ENCODE results near the gene KLF3. TPM values are rescaled to one million over a fixed set of nuclear protein-coding genes. Genes with fewer than 3 reads are reported as not detected.

Gene KLF3
- total RNA-seq, 1 donor from 2014 or later, result 38.4 TPM

- peaks cover 13% of the 10 kb centered on the region for H3K9me3 Mint-ChIP-seq
- no peaks in the 10 kb centered on the region for H3K27me3 Mint-ChIP-seq (ENCODE audit: low read depth)
- no peak for DNase-seq (ENCODE audit: low read depth, low spot score)
- H3K27ac Mint-ChIP-seq (ENCODE audit: unreplicated experiment), result no peak overlapping the region
- H3K4me3 Mint-ChIP-seq, result no peak overlapping the region
- H3K4me1 Mint-ChIP-seq, result peaks cover 7% of the 10 kb centered on the region
- TF ChIP-seq CTCF (conservative IDR thresholded peaks at IDR 0.05), result no peak
- H3K36me3 Mint-ChIP-seq (ENCODE audit: low read depth), result peaks cover 3% of the 10 kb centered on the region
These were observed 70.4 kb downstream of the KLF3 start for GRCh38 chr4:38734446-38734845.

- peaks cover 13% of the 10 kb centered on the region for H3K9me3 Mint-ChIP-seq
- H3K36me3 Mint-ChIP-seq (ENCODE audit: low read depth), result peaks cover 3% of the 10 kb centered on the region
- no peak for TF ChIP-seq CTCF (conservative IDR thresholded peaks at IDR 0.05)
- peaks cover 7% of the 10 kb centered on the region for H3K4me1 Mint-ChIP-seq
- DNase-seq (ENCODE audit: low read depth, low spot score), result no peak
- H3K4me3 Mint-ChIP-seq, result no peak overlapping the region
- no peak overlapping the region for H3K27ac Mint-ChIP-seq (ENCODE audit: unreplicated experiment)
- no peaks in the 10 kb centered on the region for H3K27me3 Mint-ChIP-seq (ENCODE audit: low read depth)
These were observed 70.9 kb downstream of the KLF3 start for GRCh38 chr4:38734911-38735310.

- TF ChIP-seq CTCF (conservative IDR thresholded peaks at IDR 0.05), result no peak
- peaks cover 13% of the 10 kb centered on the region for H3K9me3 Mint-ChIP-seq
- H3K4me3 Mint-ChIP-seq, result no peak overlapping the region
- H3K4me1 Mint-ChIP-seq, result peaks cover 9% of the 10 kb centered on the region
- no peak for DNase-seq (ENCODE audit: low read depth, low spot score)
- no peaks in the 10 kb centered on the region for H3K27me3 Mint-ChIP-seq (ENCODE audit: low read depth)
- peaks cover 3% of the 10 kb centered on the region for H3K36me3 Mint-ChIP-seq (ENCODE audit: low read depth)
- peak overlapping the region; percentile 20 for H3K27ac Mint-ChIP-seq (ENCODE audit: unreplicated experiment)
These were observed 71.9 kb downstream of the KLF3 start for GRCh38 chr4:38735870-38736269.

- H3K4me3 Mint-ChIP-seq, result no peak overlapping the region
- no peak overlapping the region for H3K27ac Mint-ChIP-seq (ENCODE audit: unreplicated experiment)
- no peak for DNase-seq (ENCODE audit: low read depth, low spot score)
- no peaks in the 10 kb centered on the region for H3K27me3 Mint-ChIP-seq (ENCODE audit: low read depth)
- peaks cover 3% of the 10 kb centered on the region for H3K36me3 Mint-ChIP-seq (ENCODE audit: low read depth)
- H3K4me1 Mint-ChIP-seq, result peaks cover 10% of the 10 kb centered on the region
- H3K9me3 Mint-ChIP-seq, result peaks cover 3% of the 10 kb centered on the region
- TF ChIP-seq CTCF (conservative IDR thresholded peaks at IDR 0.05), result no peak
These were observed 75.2 kb downstream of the KLF3 start for GRCh38 chr4:38738940-38739803.

- no peak overlapping the region for H3K27ac Mint-ChIP-seq (ENCODE audit: unreplicated experiment)
- H3K9me3 Mint-ChIP-seq, result no peaks in the 10 kb centered on the region
- no peak for TF ChIP-seq CTCF (conservative IDR thresholded peaks at IDR 0.05)
- no peak overlapping the region for H3K4me3 Mint-ChIP-seq
- H3K36me3 Mint-ChIP-seq (ENCODE audit: low read depth), result no peaks in the 10 kb centered on the region
- H3K4me1 Mint-ChIP-seq, result peaks cover 11% of the 10 kb centered on the region
- no peak for DNase-seq (ENCODE audit: low read depth, low spot score)
- no peaks in the 10 kb centered on the region for H3K27me3 Mint-ChIP-seq (ENCODE audit: low read depth)
These were observed 76.3 kb downstream of the KLF3 start for GRCh38 chr4:38740303-38740702.
